DND-41 (cell line): ENCODE results near the gene IFIT5.
"Not testable (repeated sequence)": the region's sequence is repeated elsewhere in the genome, so short reads cannot be mapped to it uniquely, and the experiment has no call there.

Source experiments
- CTCF ChIP-seq: IDR thresholded peaks from 2 replicates; pipeline ENCODE4 v1.5.1; 2012; ENCODE audit warnings: borderline replicate concordance, low read length, moderate library complexity, mild to moderate bottlenecking; ENCODE audit not compliant: poor library complexity, severe bottlenecking; ENCODE audit errors: extremely low read depth
- EZH2 ChIP-seq: IDR thresholded peaks from 3 replicates; pipeline ENCODE4 v1.6.1; 2012; ENCODE audit warnings: borderline replicate concordance, low read depth, mild to moderate bottlenecking, moderate library complexity, low read length, inconsistent platforms; ENCODE audit not compliant: severe bottlenecking

GRCh38 chr10:89411135-89411534, 3.2 kb upstream of the IFIT5 start:
- not testable (repeated sequence) for TF ChIP-seq CTCF, EZH2
